HepG2 (cell line): Measurements from ENCODE around the gene IQCN. TPM values are rescaled to one million over a fixed set of nuclear protein-coding genes. Genes with fewer than 3 reads are reported as not detected.

Experiments used
- ATAC-seq: fragments of 200-7000 bp; cut with Tn5 transposase; 3 replicates; pipeline ENCODE4 v1.9.1; 2020; ENCODE audit warnings: mild to moderate bottlenecking, moderate library complexity
- BruUV-seq: library from RNA; stranded (reverse); fragments of 400-500 nt; replicated peaks from 2 replicates; lab custom pipeline; 2021; lab: Mats Ljungman, UMichigan
- CTCF ChIA-PET: fragments of 300-600 bp; formaldehyde crosslinking; extraction: SDS; loops from one replicate; lab custom pipeline; 2021; ENCODE audit warnings: low total read pairs, inconsistent platforms, low intra/inter-chr PET ratio; lab: Yijun Ruan, JAX
- POLR2A ChIA-PET: fragments of 350-600 bp; sonication (Branson Sonifier 250); formaldehyde crosslinking; loops from one replicate; lab custom pipeline; 2020; ENCODE audit warnings: antibody characterized with exemption, inconsistent platforms; lab: Yijun Ruan, JAX
- DNase-seq: peaks from one replicate; pipeline ENCODE4 v3.0.0-alpha.2; 2015; ENCODE audit warnings: low spot score
- FAIRE-seq: peaks from 3 replicates; lab custom pipeline; 2011; peaks lifted over from hg19 to GRCh38; lab: Jason Lieb, UNC
- H2AFZ ChIP-seq: one replicate; pipeline ENCODE4 v1.6.1; 2011; ENCODE audit warnings: low read length, inconsistent platforms
- H3K27ac ChIP-seq: fragments of 300-600 bp; 3 replicates; pipeline ENCODE4 v1.8.0; 2011; ENCODE audit warnings: mixed run types, mild to moderate bottlenecking, mixed read lengths, low read length, inconsistent platforms; ENCODE audit not compliant: insufficient read depth; ENCODE audit errors: extremely low read length
- H3K27me3 ChIP-seq, 2 experiments: fragments of 200-600 bp in 1 of 2; 2 replicates in 1 of 2; 3 replicates in 1 of 2; pipeline versions ENCODE4 v1.6.0 to v1.8.0; 2011; ENCODE audit warnings: low read length in 2 of 2, mild to moderate bottlenecking in 2 of 2, moderate library complexity in 2 of 2, inconsistent platforms in 1 of 2; ENCODE audit not compliant: insufficient read depth in 2 of 2, control insufficient read depth in 1 of 2
- H3K36me3 ChIP-seq, 2 experiments: fragments of 200-600 bp in 1 of 2; replicated peaks in 1 of 2; 2 replicates in 1 of 2; 3 replicates in 1 of 2; pipeline versions ENCODE4 v1.5.1 to v1.8.0; 2011; ENCODE audit warnings: low read length in 2 of 2, inconsistent platforms in 1 of 2; ENCODE audit not compliant: insufficient read depth in 2 of 2, control insufficient read depth in 1 of 2
- H3K4me1 ChIP-seq: 2 replicates; pipeline ENCODE4 v1.5.1; 2012; ENCODE audit warnings: low read length, inconsistent platforms; ENCODE audit not compliant: insufficient read depth
- H3K4me2 ChIP-seq: 2 replicates; pipeline ENCODE4 v1.6.0; 2011; ENCODE audit warnings: low read depth, low read length, inconsistent platforms
- H3K4me3 ChIP-seq, 3 experiments: fragments of 200-600 bp in 1 of 3; sonication (generic), shearing (Covaris generic) in 1 of 3; replicated peaks in 1 of 3; 2 replicates each; pipeline ENCODE4 v1.5.1; 2011 to 2016; ENCODE audit warnings: low read length in 3 of 3, inconsistent platforms in 2 of 3, low read depth in 2 of 3, mild to moderate bottlenecking in 2 of 3, control low read depth in 1 of 3, mixed read lengths in 1 of 3; ENCODE audit not compliant: insufficient read depth in 1 of 3
- H3K79me2 ChIP-seq: one replicate; pipeline ENCODE4 v1.6.1; 2011; ENCODE audit warnings: low read length, inconsistent platforms; ENCODE audit not compliant: insufficient read depth
- H3K9ac ChIP-seq: 2 replicates; pipeline ENCODE4 v1.6.0; 2011; ENCODE audit warnings: mild to moderate bottlenecking, low read depth, low read length, inconsistent platforms; ENCODE audit not compliant: insufficient read depth
- H3K9me3 ChIP-seq: 2 replicates; pipeline ENCODE4 v1.5.1; 2012; ENCODE audit warnings: mild to moderate bottlenecking, low read length
- H4K20me1 ChIP-seq: 2 replicates; pipeline ENCODE4 v1.6.0; 2011; ENCODE audit warnings: inconsistent platforms, mild to moderate bottlenecking, low read length, moderate library complexity; ENCODE audit not compliant: insufficient read depth
- ASH2L ChIP-seq: fragments of 300-600, 200-600 bp; sonication (generic); IDR thresholded peaks from 2 replicates; pipeline ENCODE4 v1.7.0; 2017; ENCODE audit warnings: low read depth, mild to moderate bottlenecking, moderate library complexity, mixed read lengths, low read length; ENCODE audit not compliant: insufficient read length
- ATF1 ChIP-seq: IDR thresholded peaks from 2 replicates; pipeline ENCODE4 v1.6.1; 2016; ENCODE audit warnings: mild to moderate bottlenecking, control low read depth
- IRF2 ChIP-seq: IDR thresholded peaks from 2 replicates; pipeline ENCODE4 v1.6.1; 2018; ENCODE audit warnings: missing genetic modification reagents, missing compliant biosample characterization
- KAT7 ChIP-seq: IDR thresholded peaks from 2 replicates; pipeline ENCODE4 v1.6.1; 2018; ENCODE audit warnings: borderline replicate concordance, missing compliant biosample characterization
- MXI1 ChIP-seq: IDR thresholded peaks from 3 replicates; pipeline ENCODE4 v1.6.1; 2012; ENCODE audit warnings: low read depth, low read length, inconsistent platforms, borderline replicate concordance
- NFKBIZ ChIP-seq: IDR thresholded peaks from 2 replicates; pipeline ENCODE4 v1.6.1; 2018; ENCODE audit warnings: missing genetic modification reagents, missing compliant biosample characterization
- ZFP36L1 ChIP-seq: sonication (generic); formaldehyde crosslinking; IDR thresholded peaks from 2 replicates; pipeline ENCODE4 v1.8.0; 2022; ENCODE audit warnings: mild to moderate bottlenecking, missing genetic modification reagents, moderate library complexity
- ZMYM2 ChIP-seq: sonication (generic); formaldehyde crosslinking; IDR thresholded peaks from 2 replicates; pipeline ENCODE4 v1.8.0; 2022; ENCODE audit warnings: mild to moderate bottlenecking, missing genetic modification reagents
- ZNF30 ChIP-seq: sonication (generic); formaldehyde crosslinking; IDR thresholded peaks from 2 replicates; pipeline ENCODE4 v1.5.0; 2020; ENCODE audit warnings: mild to moderate bottlenecking, missing genetic modification reagents
- ZNF382 ChIP-seq: sonication (generic); formaldehyde crosslinking; IDR thresholded peaks from 2 replicates; pipeline ENCODE4 v1.5.0; 2020; ENCODE audit warnings: missing genetic modification reagents, mild to moderate bottlenecking, borderline replicate concordance
- ZNF75D ChIP-seq: sonication (generic); formaldehyde crosslinking; IDR thresholded peaks from 2 replicates; pipeline ENCODE4 v1.8.1; 2023; ENCODE audit warnings: missing genetic modification reagents, mild to moderate bottlenecking, borderline replicate concordance
- WGBS: methylation state at CpG from one replicate; pipeline ENCODE4 v1.1.6; 2017; ENCODE audit warnings: low lambda C conversion rate; 5-methylcytosine and 5-hydroxymethylcytosine counted together
- in situ Hi-C: cut with HindIII; loops from 2 replicates; pipeline ENCODE4 v1.10.0; 2017; ENCODE audit warnings: low pct_unique_long_range_greater_than_20kb; ENCODE audit not compliant: extremely low pct_ligation_motif_present
- intact Hi-C: fragments of 100-400 bp; cut with micrococcal nuclease; formaldehyde crosslinking; loops from one replicate; pipeline ENCODE4 v1.10.0; 2022; ENCODE audit not compliant: unreplicated experiment
- polyA plus RNA-seq, 8 experiments: library from polyadenylated mRNA; depleted of rRNA in 3 of 8; stranded (reverse) in 7 of 8; unstranded in 1 of 8; fragments of >200 nt; fragmentation: Illumina TruSeq in 4 of 8; extraction: Trizol in 4 of 8; gene quantifications; 2 replicates each; pipeline versions ENCODE4 v1.2.1 to v1.2.3, GENCODE V29; 2011 to 2016; ENCODE audit warnings: low read depth in 4 of 8, missing spikeins in 1 of 8, mixed read lengths in 1 of 8; ENCODE audit not compliant: insufficient read depth in 1 of 8
- total RNA-seq, 5 experiments: library from RNA; depleted of rRNA; stranded (reverse); fragments of >200 nt; fragmentation: Illumina TruSeq; extraction: Trizol; gene quantifications; 2 replicates each; pipeline ENCODE4 v1.2.3, GENCODE V29; 2016; ENCODE audit warnings: low read depth in 1 of 5
- TF ChIP-seq, protein P1 (sequence below): sonication (generic); formaldehyde crosslinking; IDR thresholded peaks from 2 replicates; pipeline ENCODE4 v1.5.1; 2020; ENCODE audit warnings: mild to moderate bottlenecking, missing genetic modification reagents

IQCN gene
- total and polyA plus RNA-seq, 2 of the 13 experiments (the other 11 are each of a cell fraction or from before 2014, with no cell fraction given) = 0.04 to 0.18 TPM

DNA sequence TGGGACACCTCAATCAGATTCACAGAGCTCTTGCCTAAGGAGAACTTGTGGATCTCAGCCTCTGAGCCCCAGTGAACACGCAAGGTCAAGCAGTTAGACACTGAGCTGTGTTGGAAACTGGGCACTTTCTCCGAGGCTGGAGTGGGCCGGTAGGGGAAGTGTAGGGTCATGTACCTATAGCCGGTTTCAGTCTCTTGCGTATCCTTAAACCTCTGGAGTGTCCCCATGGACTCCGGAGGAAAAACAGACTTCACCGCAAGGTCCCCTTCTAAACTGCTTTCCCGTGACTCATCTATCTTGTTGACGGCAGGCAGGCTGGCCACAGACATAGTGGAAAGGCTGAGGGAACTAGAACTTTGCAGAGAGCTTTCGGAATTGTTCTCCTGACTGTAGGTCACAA, 11.3 kb downstream of the IQCN start:
- no peaks in the 10 kb centered on the region for H3K36me3 ChIP-seq
- H4K20me1 ChIP-seq = no peaks in the 10 kb centered on the region
- H2AFZ ChIP-seq = no peak overlapping the region
- no TSS peak for BruUV-seq
- DNase-seq (no peak), ATAC-seq (no peak), FAIRE-seq (no peak)
- WGBS = 59% methylated on average over 10 of the region's 10 CpGs
- in situ Hi-C loops = no loop called here
- H3K27ac ChIP-seq = no peak overlapping the region
- no peak overlapping the region for H3K4me2 ChIP-seq
- ChIA-PET POLR2A (interaction anchor here (1.0 kb wide), 1 partner anchor 39 kb away, joined by 3 read pairs; no protein-coding TSS in a partner anchor), CTCF (no interaction called here)
- intact Hi-C loops = no loop called here
- TF ChIP-seq ZNF382 (CRISPR knock-in tag) (no peak), ASH2L (no peak), KAT7 (CRISPR knock-in tag) (no peak), MXI1 (no peak), IRF2 (CRISPR knock-in tag) (no peak), ATF1 (CRISPR knock-in tag) (no peak), ZMYM2 (CRISPR knock-in tag) (no peak), NFKBIZ (CRISPR knock-in tag) (no peak), ZNF30 (CRISPR knock-in tag) (no peak), ZFP36L1 (CRISPR knock-in tag) (no peak), ZNF75D (CRISPR knock-in tag) (no peak)
- TF ChIP-seq, protein P1, sequence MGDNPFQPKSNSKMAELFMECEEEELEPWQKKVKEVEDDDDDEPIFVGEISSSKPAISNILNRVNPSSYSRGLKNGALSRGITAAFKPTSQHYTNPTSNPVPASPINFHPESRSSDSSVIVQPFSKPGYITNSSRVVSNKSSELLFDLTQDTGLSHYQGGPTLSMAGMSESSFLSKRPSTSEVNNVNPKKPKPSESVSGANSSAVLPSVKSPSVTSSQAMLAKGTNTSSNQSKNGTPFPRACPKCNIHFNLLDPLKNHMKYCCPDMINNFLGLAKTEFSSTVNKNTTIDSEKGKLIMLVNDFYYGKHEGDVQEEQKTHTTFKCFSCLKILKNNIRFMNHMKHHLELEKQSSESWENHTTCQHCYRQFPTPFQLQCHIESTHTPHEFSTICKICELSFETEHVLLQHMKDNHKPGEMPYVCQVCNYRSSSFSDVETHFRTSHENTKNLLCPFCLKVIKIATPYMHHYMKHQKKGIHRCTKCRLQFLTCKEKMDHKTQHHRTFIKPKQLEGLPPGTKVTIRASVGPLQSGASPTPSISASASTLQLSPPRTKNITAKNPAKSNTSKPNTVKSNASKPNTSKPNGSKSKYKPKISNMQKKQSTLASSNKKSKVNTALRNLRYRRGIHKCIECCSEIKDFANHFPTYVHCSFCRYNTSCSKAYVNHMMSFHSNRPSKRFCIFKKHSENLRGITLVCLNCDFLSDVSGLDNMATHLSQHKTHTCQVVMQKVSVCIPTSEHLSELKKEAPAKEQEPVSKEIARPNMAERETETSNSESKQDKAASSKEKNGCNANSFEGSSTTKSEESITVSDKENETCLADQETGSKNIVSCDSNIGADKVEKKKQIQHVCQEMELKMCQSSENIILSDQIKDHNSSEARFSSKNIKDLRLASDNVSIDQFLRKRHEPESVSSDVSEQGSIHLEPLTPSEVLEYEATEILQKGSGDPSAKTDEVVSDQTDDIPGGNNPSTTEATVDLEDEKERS (CRISPR knock-in tag) = no peak
- no peaks in the 10 kb centered on the region for H3K79me2 ChIP-seq
- no peak overlapping the region for H3K4me3 ChIP-seq
- peaks cover 8 to 19% of the 10 kb centered on the region in 2 experiments; a peak in 3 of 5 replicates for H3K27me3 ChIP-seq
- no peaks in the 10 kb centered on the region for H3K9me3 ChIP-seq
- no peak overlapping the region for H3K9ac ChIP-seq
- peaks cover 21% of the 10 kb centered on the region for H3K4me1 ChIP-seq
